A172 (cell line): ENCODE results near the gene TPRG1. TPM values are rescaled to one million over a fixed set of nuclear protein-coding genes. Genes with fewer than 3 reads are reported as not detected.
"Not testable (repeated sequence)": the region's sequence is repeated elsewhere in the genome, so short reads cannot be mapped to it uniquely, and the experiment has no call there.

Experiments
- DNase-seq: peaks from one replicate; pipeline ENCODE4 v3.0.0-alpha.2; 2015; ENCODE audit warnings: low spot score
- total RNA-seq: library from RNA; depleted of rRNA; stranded (reverse); fragments of >200 nt; shearing (Covaris generic); gene quantifications from 2 replicates; pipeline ENCODE4 v1.2.3, GENCODE V29; 2014

The TPRG1 gene
- total RNA-seq, 1 experiment from 2014 or later: 5.4 TPM

GRCh38 chr3:189309400-189309975, 137.7 kb downstream of the TPRG1 start:
- DNase-seq: no peak

GRCh38 chr3:189311521-189311920, 139.8 kb downstream of the TPRG1 start:
- DNase-seq: no peak

- no peak for DNase-seq
These were observed 141.1 kb downstream of the TPRG1 start for GRCh38 chr3:189312866-189313265.

- DNase-seq: no peak
These were observed 144.7 kb downstream of the TPRG1 start for GRCh38 chr3:189316296-189317019.

GRCh38 chr3:189317911-189318310, 146.1 kb downstream of the TPRG1 start:
- DNase-seq: no peak

- DNase-seq: no peak
These were observed 148.7 kb downstream of the TPRG1 start for GRCh38 chr3:189320511-189320910.

- DNase-seq: no peak
These were observed 150.6 kb downstream of the TPRG1 start for GRCh38 chr3:189322339-189322738.

GRCh38 chr3:189324538-189325138, 152.9 kb downstream of the TPRG1 start:
- DNase-seq: peak; percentile 99

GRCh38 chr3:189325454-189325853, 153.7 kb downstream of the TPRG1 start:
- no peak for DNase-seq

GRCh38 chr3:189329630-189330029, 157.9 kb downstream of the TPRG1 start:
- not testable (repeated sequence) for DNase-seq

- no peak for DNase-seq
These were observed 158.3 kb downstream of the TPRG1 start for GRCh38 chr3:189330066-189330465.

- no peak for DNase-seq
These were observed 159.2 kb downstream of the TPRG1 start for GRCh38 chr3:189331002-189331418.

- DNase-seq: no peak
These were observed 162.5 kb downstream of the TPRG1 start for GRCh38 chr3:189334064-189334920.

- no peak for DNase-seq
These were observed 165.9 kb downstream of the TPRG1 start for GRCh38 chr3:189337673-189338091.

- no peak for DNase-seq
These were observed 166.6 kb downstream of the TPRG1 start for GRCh38 chr3:189338366-189338765.

- DNase-seq: no peak
These were observed 168.2 kb downstream of the TPRG1 start for GRCh38 chr3:189339996-189340395.

GRCh38 chr3:189340680-189341460, 169.1 kb downstream of the TPRG1 start:
- DNase-seq: no peak

GRCh38 chr3:189342811-189343210, 171.0 kb downstream of the TPRG1 start:
- no peak for DNase-seq

GRCh38 chr3:189344996-189345395, 173.2 kb downstream of the TPRG1 start:
- DNase-seq: no peak

GRCh38 chr3:189349772-189350171, 178.0 kb downstream of the TPRG1 start:
- DNase-seq: no peak

- DNase-seq: no peak
These were observed 181.7 kb downstream of the TPRG1 start for GRCh38 chr3:189353318-189353965.
